K562 (cell line): ENCODE measurements around the gene LRP1B. TPM values are rescaled to one million over a fixed set of nuclear protein-coding genes. Genes with fewer than 3 reads are reported as not detected.
"Not testable (repeated sequence)": the region's sequence is repeated elsewhere in the genome, so short reads cannot be mapped to it uniquely, and the experiment has no call there.

Experiments used
- ATAC-seq: fragments of 200-7000 bp; cut with Tn5 transposase; 3 replicates; pipeline ENCODE4 v1.9.1; 2020; ENCODE audit warnings: moderate library complexity
- BruUV-seq: library from RNA; stranded (reverse); fragments of 400-500 nt; replicated peaks from 2 replicates; lab custom pipeline; 2021; lab: Mats Ljungman, UMichigan
- CTCF ChIA-PET: fragments of 300-600 bp; formaldehyde crosslinking; extraction: SDS; loops from one replicate; lab custom pipeline; 2021; ENCODE audit warnings: low intra/inter-chr PET ratio; lab: Yijun Ruan, JAX
- POLR2A ChIA-PET: fragments of 300-600, 350-650 bp; sonication (Branson Sonifier 250); formaldehyde crosslinking; extraction: SDS; loops from one replicate; lab custom pipeline; 2021; ENCODE audit warnings: antibody characterized with exemption, inconsistent platforms; lab: Yijun Ruan, JAX
- DNase-seq, 4 experiments: peaks; one replicate each; pipeline versions ENCODE4 v3.0.0 to v3.0.0-alpha.2; 2011 to 2018; ENCODE audit warnings: low spot score in 3 of 4, mixed read lengths in 3 of 4; ENCODE audit errors: extremely low read depth in 1 of 4
- FAIRE-seq: peaks from 2 replicates; lab custom pipeline; 2011; peaks lifted over from hg19 to GRCh38; lab: Jason Lieb, UNC
- H2AFZ ChIP-seq: 2 replicates; pipeline ENCODE4 v1.6.0; 2011; ENCODE audit warnings: low read depth, low read length, control low read depth, inconsistent platforms
- H3K27ac ChIP-seq: fragments of 200-600 bp; 3 replicates; pipeline ENCODE4 v1.8.0; 2011; ENCODE audit warnings: low read depth, mild to moderate bottlenecking, control low read depth, inconsistent platforms, low read length, moderate library complexity, mixed read lengths; ENCODE audit errors: extremely low read depth
- H3K27me3 ChIP-seq, 2 experiments: fragments of 300-600 bp in 1 of 2; 2 replicates in 1 of 2; 3 replicates in 1 of 2; pipeline versions ENCODE4 v1.6.0 to v1.8.0; 2011; ENCODE audit warnings: inconsistent platforms in 2 of 2, low read length in 2 of 2, mild to moderate bottlenecking in 1 of 2, mixed read lengths in 1 of 2, moderate library complexity in 1 of 2; ENCODE audit not compliant: control insufficient read depth in 2 of 2, insufficient read depth in 2 of 2
- H3K36me3 ChIP-seq: fragments of 300-600 bp; 3 replicates; pipeline ENCODE4 v1.8.0; 2011; ENCODE audit warnings: mild to moderate bottlenecking, low read length, inconsistent platforms; ENCODE audit not compliant: control insufficient read depth, insufficient read depth
- H3K4me1 ChIP-seq, 2 experiments: fragments of 200-600 bp in 1 of 2; replicated peaks in 1 of 2; 2 replicates in 1 of 2; 3 replicates in 1 of 2; pipeline versions ENCODE4 v1.5.1 to v1.8.0; 2011; ENCODE audit warnings: inconsistent platforms in 2 of 2, low read length in 2 of 2, mild to moderate bottlenecking in 1 of 2, mixed read lengths in 1 of 2, moderate library complexity in 1 of 2; ENCODE audit not compliant: control insufficient read depth in 2 of 2, insufficient read depth in 2 of 2
- H3K4me2 ChIP-seq: 2 replicates; pipeline ENCODE4 v1.6.1; 2011; ENCODE audit warnings: low read length, control low read depth, inconsistent platforms, mixed read lengths; ENCODE audit not compliant: insufficient read depth
- H3K4me3 ChIP-seq: fragments of 200-600 bp; sonication (generic), shearing (Covaris generic); 2 replicates; pipeline ENCODE4 v1.5.1; 2016; ENCODE audit warnings: control low read depth, inconsistent platforms
- H3K79me2 ChIP-seq: fragments of 200-600 bp; 3 replicates; pipeline ENCODE4 v1.8.0; 2011; ENCODE audit warnings: low read length, inconsistent platforms; ENCODE audit not compliant: control insufficient read depth, insufficient read depth
- H3K9ac ChIP-seq, 2 experiments: 2 replicates each; pipeline versions ENCODE4 v1.6.0 to v1.6.1; 2011; ENCODE audit warnings: low read depth in 2 of 2, low read length in 2 of 2, control low read depth in 1 of 2, inconsistent platforms in 1 of 2, mild to moderate bottlenecking in 1 of 2, mixed read lengths in 1 of 2; ENCODE audit not compliant: insufficient read depth in 1 of 2
- H3K9me1 ChIP-seq: one replicate; pipeline ENCODE4 v1.6.0; 2011; ENCODE audit warnings: inconsistent platforms, mild to moderate bottlenecking, low read length, moderate library complexity; ENCODE audit not compliant: control insufficient read depth, insufficient read depth
- H3K9me3 ChIP-seq: replicated peaks from 2 replicates; pipeline ENCODE4 v1.5.1; 2011; ENCODE audit warnings: low read depth, low read length, inconsistent platforms; ENCODE audit not compliant: control insufficient read depth, insufficient read depth
- H4K20me1 ChIP-seq: replicated peaks from 2 replicates; pipeline ENCODE4 v1.6.1; 2011; ENCODE audit warnings: low read length, inconsistent platforms, mixed read lengths; ENCODE audit not compliant: control insufficient read depth, insufficient read depth
- MAFK ChIP-seq: IDR thresholded peaks from 2 replicates; pipeline ENCODE4 v1.6.1; 2011; ENCODE audit warnings: low read length, improper control_type of control experiment
- RAD21 ChIP-seq, 2 experiments: fragments of 250-450 bp in 1 of 2; fragments of 450-650 bp in 1 of 2; sonication (Bioruptor Pico) in 1 of 2; formaldehyde crosslinking in 1 of 2; IDR thresholded peaks in 1 of 2; conservative IDR thresholded peaks in 1 of 2; 2 replicates each; pipeline versions ENCODE4 v1.4.0 to v1.8.0; 2020 to 2022; ENCODE audit warnings: mild to moderate bottlenecking in 2 of 2, moderate library complexity in 1 of 2
- ZNF184 ChIP-seq: sonication (generic); formaldehyde crosslinking; IDR thresholded peaks from 2 replicates; pipeline ENCODE4 v1.5.0; 2020; ENCODE audit warnings: missing genetic modification reagents
- WGBS: fragments of 100-300 bp; shearing (Covaris generic); methylation state at CpG from one replicate; pipeline ENCODE4 v1.1.6; 2016; ENCODE audit warnings: low coverage, mixed read lengths; ENCODE audit not compliant: insufficient coverage; ENCODE audit errors: missing lambda C conversion rate; 5-methylcytosine and 5-hydroxymethylcytosine counted together
- in situ Hi-C: fragments of 300-500 bp; cut with MboI; formaldehyde crosslinking; loops from 4 replicates; pipeline ENCODE4 v1.15.0; 2018; ENCODE audit warnings: inconsistent platforms, mixed read lengths
- intact Hi-C: fragments of 100-400 bp; cut with micrococcal nuclease; formaldehyde crosslinking; loops from 2 replicates; pipeline ENCODE4 v1.14.2; 2022
- polyA plus RNA-seq, 8 experiments: library from polyadenylated mRNA; depleted of rRNA in 4 of 8; stranded (reverse) in 5 of 8; unstranded in 3 of 8; fragments of >200 nt; fragmentation: Nextera tagmentation in 2 of 8; fragmentation: Illumina TruSeq in 1 of 8; extraction: Ambion mirVana in 2 of 8; extraction: Trizol in 1 of 8; gene quantifications; 2 replicates each; pipeline versions ENCODE4 v1.2.1 to v1.2.3, GENCODE V29; 2011 to 2014; ENCODE audit warnings: inconsistent platforms in 1 of 8, missing spikeins in 1 of 8
- total RNA-seq, 7 experiments: library from RNA; depleted of rRNA in 6 of 7; stranded (reverse); fragments of >200 nt in 6 of 7; fragmentation: Illumina TruSeq in 2 of 7; extraction: Trizol in 2 of 7; gene quantifications; 2 replicates each; pipeline versions ENCODE4 v1.2.1 to v1.2.3, GENCODE V29; 2011 to 2021; ENCODE audit warnings: low replicate concordance in 1 of 7
- TF ChIP-seq, protein P1 (sequence below): fragments of 450-650 bp; IDR thresholded peaks from 2 replicates; pipeline ENCODE4 v1.6.1; 2016; ENCODE audit warnings: borderline replicate concordance

Gene LRP1B
- total and polyA plus RNA-seq, 9 of the 15 experiments (the other 6 are each of a cell fraction or from before 2014, with no cell fraction given): not detected

DNA sequence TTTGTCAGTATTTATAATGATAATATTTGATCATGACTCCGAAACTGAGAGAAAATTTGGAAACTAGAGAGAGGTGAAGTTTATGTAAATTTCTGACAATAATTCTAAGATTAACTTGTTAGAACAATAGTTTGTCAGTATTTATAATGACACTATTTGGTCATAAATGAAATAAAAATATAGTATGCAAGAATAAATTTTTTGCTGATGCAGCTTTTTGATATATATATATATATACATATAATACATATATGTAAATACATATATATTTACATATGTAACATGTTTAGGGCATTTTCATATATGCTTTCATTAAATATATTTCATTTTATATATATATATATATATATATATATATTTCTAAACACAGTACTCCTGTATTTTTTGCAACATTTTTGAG is 1158.1 kb downstream of the LRP1B start (continued):
- TF ChIP-seq, protein P1, sequence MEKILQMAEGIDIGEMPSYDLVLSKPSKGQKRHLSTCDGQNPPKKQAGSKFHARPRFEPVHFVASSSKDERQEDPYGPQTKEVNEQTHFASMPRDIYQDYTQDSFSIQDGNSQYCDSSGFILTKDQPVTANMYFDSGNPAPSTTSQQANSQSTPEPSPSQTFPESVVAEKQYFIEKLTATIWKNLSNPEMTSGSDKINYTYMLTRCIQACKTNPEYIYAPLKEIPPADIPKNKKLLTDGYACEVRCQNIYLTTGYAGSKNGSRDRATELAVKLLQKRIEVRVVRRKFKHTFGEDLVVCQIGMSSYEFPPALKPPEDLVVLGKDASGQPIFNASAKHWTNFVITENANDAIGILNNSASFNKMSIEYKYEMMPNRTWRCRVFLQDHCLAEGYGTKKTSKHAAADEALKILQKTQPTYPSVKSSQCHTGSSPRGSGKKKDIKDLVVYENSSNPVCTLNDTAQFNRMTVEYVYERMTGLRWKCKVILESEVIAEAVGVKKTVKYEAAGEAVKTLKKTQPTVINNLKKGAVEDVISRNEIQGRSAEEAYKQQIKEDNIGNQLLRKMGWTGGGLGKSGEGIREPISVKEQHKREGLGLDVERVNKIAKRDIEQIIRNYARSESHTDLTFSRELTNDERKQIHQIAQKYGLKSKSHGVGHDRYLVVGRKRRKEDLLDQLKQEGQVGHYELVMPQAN: no peak
- TF ChIP-seq ZNF184 (no peak), MAFK (peak; percentile 32; the same call in 1 of the 2 replicates)

DNA sequence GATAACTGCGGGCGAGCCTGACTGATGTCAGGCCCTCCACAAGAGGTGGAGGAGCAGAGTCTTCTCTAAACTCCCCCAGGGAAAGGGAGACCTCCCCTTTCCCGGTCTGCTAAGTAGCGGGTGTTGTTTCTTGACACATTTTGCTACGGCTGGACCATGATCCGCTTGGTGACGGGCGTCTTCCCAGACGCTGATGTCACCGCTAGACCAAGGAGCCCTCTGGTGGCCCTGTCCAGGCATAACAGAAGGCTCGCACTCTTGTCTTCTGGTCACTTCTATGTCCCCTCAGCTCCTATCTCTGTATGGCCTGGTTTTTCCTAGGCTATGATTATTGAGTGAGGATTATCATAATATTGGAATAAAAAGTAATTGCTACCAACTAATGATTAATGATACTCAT is 1166.5 kb downstream of the LRP1B start:
- FAIRE-seq, intact Hi-C loops, H3K79me2 ChIP-seq, H3K27me3 ChIP-seq, H3K9me3 ChIP-seq, H3K4me1 ChIP-seq, H4K20me1 ChIP-seq, H3K9ac ChIP-seq, H3K36me3 ChIP-seq, H3K4me2 ChIP-seq, in situ Hi-C loops, ATAC-seq, H3K4me3 ChIP-seq, POLR2A ChIA-PET, H3K9me1 ChIP-seq, H2AFZ ChIP-seq, H3K27ac ChIP-seq, BruUV-seq: not testable (repeated sequence)
- DNase-seq: peak in 1 of 4 experiments; percentile 13
- WGBS: 4% methylated on average over 10 of the region's 11 CpGs
- TF ChIP-seq RAD21 (CRISPR knock-in tag; conservative IDR thresholded peaks at IDR 0.05 in 1 of 2, IDR thresholded peaks at IDR 0.05 in 1 of 2): peak in 1 of 2 experiments; percentile 10; a peak in 1 of 4 replicates
- CTCF ChIA-PET: interaction anchor here (0.5 kb wide), 1 partner anchor 64 kb away, joined by 3 read pairs; no protein-coding TSS in a partner anchor
